Measurements from ENCODE around the gene ADGRG4. TPM values are rescaled to one million over a fixed set of nuclear protein-coding genes. Genes with fewer than 3 reads are reported as not detected.

ADGRG4 gene
- total and polyA plus RNA-seq, 3 donors from 2014 or later: 0.28 to 1.0 (median 0.50) TPM

DNA sequence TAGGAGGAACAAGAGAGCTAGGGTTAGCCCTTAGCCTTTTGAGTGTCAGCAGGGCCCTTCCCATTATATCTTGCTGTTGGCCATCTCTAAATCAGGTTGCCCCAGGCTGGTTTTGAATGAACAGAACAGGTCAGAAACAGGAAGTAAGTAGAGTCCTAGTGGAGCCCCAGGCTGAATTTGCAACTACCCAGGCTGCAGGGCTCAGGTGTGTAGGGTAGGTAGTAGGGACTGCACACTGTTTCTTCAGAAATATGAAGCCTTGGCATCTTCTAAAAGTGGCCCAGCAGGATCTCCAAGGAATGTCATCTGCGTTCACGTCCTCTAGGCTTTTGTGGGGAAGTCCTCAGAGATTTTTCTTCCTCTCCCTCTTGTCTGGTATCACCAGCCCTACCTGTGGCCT is 90.2 kb downstream of the ADGRG4 start:
- Histone ChIP-seq H3K27ac (no peak overlapping the region), H3K4me3 (no peak overlapping the region), H3K27me3 (no peaks in the 10 kb centered on the region), H3K4me1 (no peaks in the 10 kb centered on the region), H3K36me3 (ENCODE audit: low read depth, missing control alignments) (no peaks in the 10 kb centered on the region), H3K9me3 (no peaks in the 10 kb centered on the region)
- TF ChIP-seq POLR2A (IDR thresholded peaks at IDR 0.05): no peak
- TF ChIP-seq, protein P1, sequence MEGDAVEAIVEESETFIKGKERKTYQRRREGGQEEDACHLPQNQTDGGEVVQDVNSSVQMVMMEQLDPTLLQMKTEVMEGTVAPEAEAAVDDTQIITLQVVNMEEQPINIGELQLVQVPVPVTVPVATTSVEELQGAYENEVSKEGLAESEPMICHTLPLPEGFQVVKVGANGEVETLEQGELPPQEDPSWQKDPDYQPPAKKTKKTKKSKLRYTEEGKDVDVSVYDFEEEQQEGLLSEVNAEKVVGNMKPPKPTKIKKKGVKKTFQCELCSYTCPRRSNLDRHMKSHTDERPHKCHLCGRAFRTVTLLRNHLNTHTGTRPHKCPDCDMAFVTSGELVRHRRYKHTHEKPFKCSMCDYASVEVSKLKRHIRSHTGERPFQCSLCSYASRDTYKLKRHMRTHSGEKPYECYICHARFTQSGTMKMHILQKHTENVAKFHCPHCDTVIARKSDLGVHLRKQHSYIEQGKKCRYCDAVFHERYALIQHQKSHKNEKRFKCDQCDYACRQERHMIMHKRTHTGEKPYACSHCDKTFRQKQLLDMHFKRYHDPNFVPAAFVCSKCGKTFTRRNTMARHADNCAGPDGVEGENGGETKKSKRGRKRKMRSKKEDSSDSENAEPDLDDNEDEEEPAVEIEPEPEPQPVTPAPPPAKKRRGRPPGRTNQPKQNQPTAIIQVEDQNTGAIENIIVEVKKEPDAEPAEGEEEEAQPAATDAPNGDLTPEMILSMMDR (IDR thresholded peaks at IDR 0.05): no peak
- 100% methylated on average over 2 of the region's 2 CpGs; no CpG with 5 or more reads in 1 of the 2 donors for WGBS, 2 donors
- intact Hi-C loops (cut with DNase I; ENCODE audit: low total_unique reads): no loop called here
- no peak for DNase-seq

DNA sequence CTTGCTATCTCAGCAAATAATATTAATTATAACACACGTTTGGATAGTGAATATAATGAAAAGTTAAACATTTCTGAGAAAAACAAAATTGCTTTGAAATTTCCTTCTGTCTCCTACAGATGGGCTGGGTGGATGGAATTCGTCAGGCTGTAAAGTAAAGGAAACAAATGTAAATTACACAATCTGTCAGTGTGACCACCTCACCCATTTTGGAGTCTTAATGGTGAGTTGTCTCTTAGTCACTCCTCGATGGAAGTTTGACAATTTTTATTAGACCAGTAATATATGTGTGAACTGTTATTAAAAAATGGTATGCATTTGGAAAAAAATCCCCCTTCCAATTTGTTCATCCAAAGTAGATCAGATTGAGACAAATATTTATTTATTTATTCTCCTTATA is 94.5 kb downstream of the ADGRG4 start:
- intact Hi-C loops (cut with DNase I; ENCODE audit: low total_unique reads): no loop called here
- Histone ChIP-seq H3K36me3 (ENCODE audit: low read depth, missing control alignments) (no peaks in the 10 kb centered on the region), H3K4me3 (no peak overlapping the region), H3K9me3 (no peaks in the 10 kb centered on the region), H3K27ac (no peak overlapping the region), H3K4me1 (no peaks in the 10 kb centered on the region), H3K27me3 (no peaks in the 10 kb centered on the region)
- WGBS, 2 donors: 70 to 73% methylated on average over 3 of the region's 3 CpGs
- TF ChIP-seq POLR2A (IDR thresholded peaks at IDR 0.05): no peak
- TF ChIP-seq, protein P1 (IDR thresholded peaks at IDR 0.05): no peak
- DNase-seq: no peak

DNA sequence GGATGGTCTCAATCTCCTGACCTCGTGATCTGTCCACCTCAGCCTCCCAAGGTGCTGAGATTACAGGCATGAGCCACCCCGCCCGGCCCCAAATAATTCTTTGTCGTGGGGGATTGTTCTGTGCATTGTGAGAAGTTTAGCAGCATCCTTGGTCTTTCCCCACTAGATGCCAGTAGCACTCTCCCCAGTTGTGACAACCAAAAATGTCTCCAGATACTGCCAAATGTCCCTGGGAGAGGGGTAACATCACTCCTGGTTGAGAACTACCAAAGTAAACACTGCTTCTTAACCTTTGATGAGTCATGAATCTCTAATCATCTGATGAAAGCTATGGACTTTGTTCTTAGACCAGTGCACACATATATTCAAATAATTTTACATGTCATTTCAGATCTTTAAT is 96.2 kb downstream of the ADGRG4 start:
- H3K27ac ChIP-seq: no peak overlapping the region
- H3K9me3 ChIP-seq: no peaks in the 10 kb centered on the region
- DNase-seq: no peak
- intact Hi-C loops (cut with DNase I; ENCODE audit: low total_unique reads): no loop called here
- H3K4me3 ChIP-seq: no peak overlapping the region
- no peaks in the 10 kb centered on the region for H3K36me3 ChIP-seq (ENCODE audit: low read depth, missing control alignments)
- WGBS, 2 donors: 89 to 96% methylated on average over 3 to 4 of the region's 4 CpGs
- H3K4me1 ChIP-seq: no peaks in the 10 kb centered on the region
- TF ChIP-seq POLR2A (IDR thresholded peaks at IDR 0.05): no peak
- TF ChIP-seq, protein P1 (IDR thresholded peaks at IDR 0.05): no peak
- no peaks in the 10 kb centered on the region for H3K27me3 ChIP-seq

DNA sequence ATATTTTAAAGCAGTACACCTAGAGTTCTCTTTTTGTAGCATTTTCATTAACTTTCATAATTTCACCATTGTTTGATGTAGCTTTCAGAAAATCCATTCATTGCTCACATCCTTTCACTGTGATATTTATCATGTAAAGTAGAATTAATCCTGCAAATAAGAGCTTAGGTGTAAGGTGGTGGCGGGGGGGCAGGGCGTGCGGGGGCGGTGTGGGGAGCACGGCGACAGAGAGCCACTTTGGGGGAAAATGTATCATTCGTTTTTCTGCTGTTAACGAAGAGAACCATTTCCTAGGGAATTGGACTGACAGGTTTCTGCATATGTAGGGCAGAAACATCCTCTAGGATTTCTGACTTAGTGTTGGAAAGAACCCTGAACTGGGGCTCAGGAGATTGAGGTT is 104.4 kb downstream of the ADGRG4 start:
- DNase-seq: no peak
- H3K27ac ChIP-seq: no peak overlapping the region
- TF ChIP-seq, protein P1 (IDR thresholded peaks at IDR 0.05): no peak
- TF ChIP-seq POLR2A (IDR thresholded peaks at IDR 0.05): no peak
- WGBS, 2 donors: 80 to 88% methylated on average over 8 of the region's 8 CpGs
- H3K4me3 ChIP-seq: no peak overlapping the region
- H3K27me3 ChIP-seq: no peaks in the 10 kb centered on the region
- no peaks in the 10 kb centered on the region for H3K36me3 ChIP-seq (ENCODE audit: low read depth, missing control alignments)
- no peaks in the 10 kb centered on the region for H3K9me3 ChIP-seq
- no peaks in the 10 kb centered on the region for H3K4me1 ChIP-seq
- intact Hi-C loops (cut with DNase I; ENCODE audit: low total_unique reads): no loop called here

DNA sequence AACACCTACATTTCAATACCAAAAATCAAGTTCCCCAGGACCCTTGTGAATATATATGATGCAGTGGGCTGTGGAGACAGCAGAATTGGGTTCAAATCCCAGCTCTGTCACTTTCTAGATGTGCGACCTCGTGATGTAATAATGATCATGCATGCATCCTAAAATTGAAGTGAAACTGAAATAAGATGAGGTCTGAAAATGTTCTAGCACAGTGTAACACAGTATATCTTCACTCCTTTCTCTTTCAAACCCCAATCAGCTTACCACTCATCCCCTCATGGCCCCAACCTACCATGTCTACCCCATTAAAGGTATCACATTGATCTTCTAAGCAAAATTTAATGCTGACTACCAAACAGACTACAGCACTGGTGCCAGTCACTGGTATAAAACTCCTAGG is 117.0 kb downstream of the ADGRG4 start:
- Histone ChIP-seq H3K4me1 (no peaks in the 10 kb centered on the region), H3K4me3 (no peak overlapping the region), H3K9me3 (no peaks in the 10 kb centered on the region), H3K27ac (no peak overlapping the region), H3K27me3 (no peaks in the 10 kb centered on the region), H3K36me3 (ENCODE audit: low read depth, missing control alignments) (no peaks in the 10 kb centered on the region)
- intact Hi-C loops (cut with DNase I; ENCODE audit: low total_unique reads): no loop called here
- WGBS, 2 donors: 76 to 100% methylated on average over 2 of the region's 2 CpGs
- TF ChIP-seq POLR2A (IDR thresholded peaks at IDR 0.05): no peak
- no peak for DNase-seq

All from testis (tissue), 3 donors.